ENCODE measurements around the gene HEXIM1. TPM values are rescaled to one million over a fixed set of nuclear protein-coding genes. Genes with fewer than 3 reads are reported as not detected.

The HEXIM1 gene
- polyA plus RNA-seq, 1 donor, result 36.1 TPM

GRCh38 chr17:45177563-45177962 lies 29.3 kb downstream of the HEXIM1 start:
- H3K36me3 ChIP-seq (ENCODE audit: control insufficient read depth, insufficient read depth, low read length), result no peaks in the 10 kb centered on the region
- peaks cover 29% of the 10 kb centered on the region for H3K4me1 ChIP-seq (ENCODE audit: control insufficient read depth, insufficient read depth, low read length)
- H3K4me3 ChIP-seq (ENCODE audit: low read length), result no peak overlapping the region
- no peak overlapping the region for H3K27ac ChIP-seq (ENCODE audit: low read length)
- no peak for DNase-seq
- no peaks in the 10 kb centered on the region for H3K27me3 ChIP-seq (ENCODE audit: control insufficient read depth, insufficient read depth, low read length)
- no peaks in the 10 kb centered on the region for H3K9me3 ChIP-seq (ENCODE audit: control insufficient read depth, low read depth, low read length)
- WGBS (ENCODE audit: insufficient coverage, low lambda C conversion rate), result no CpG with 5 or more reads among the region's 7 CpGs

- Histone ChIP-seq H3K4me3 (ENCODE audit: low read length) (no peak overlapping the region), H3K27ac (ENCODE audit: low read length) (no peak overlapping the region), H3K9me3 (ENCODE audit: control insufficient read depth, low read depth, low read length) (no peaks in the 10 kb centered on the region), H3K4me1 (ENCODE audit: control insufficient read depth, insufficient read depth, low read length) (peaks cover 11% of the 10 kb centered on the region), H3K36me3 (ENCODE audit: control insufficient read depth, insufficient read depth, low read length) (no peaks in the 10 kb centered on the region), H3K27me3 (ENCODE audit: control insufficient read depth, insufficient read depth, low read length) (no peaks in the 10 kb centered on the region)
- no CpG with 5 or more reads among the region's 5 CpGs for whole genome bisulfite sequencing (ENCODE audit: insufficient coverage, low lambda C conversion rate)
- no peak for DNase-seq
Measured at GRCh38 chr17:45184144-45184543, 35.9 kb downstream of the HEXIM1 start.

DNA sequence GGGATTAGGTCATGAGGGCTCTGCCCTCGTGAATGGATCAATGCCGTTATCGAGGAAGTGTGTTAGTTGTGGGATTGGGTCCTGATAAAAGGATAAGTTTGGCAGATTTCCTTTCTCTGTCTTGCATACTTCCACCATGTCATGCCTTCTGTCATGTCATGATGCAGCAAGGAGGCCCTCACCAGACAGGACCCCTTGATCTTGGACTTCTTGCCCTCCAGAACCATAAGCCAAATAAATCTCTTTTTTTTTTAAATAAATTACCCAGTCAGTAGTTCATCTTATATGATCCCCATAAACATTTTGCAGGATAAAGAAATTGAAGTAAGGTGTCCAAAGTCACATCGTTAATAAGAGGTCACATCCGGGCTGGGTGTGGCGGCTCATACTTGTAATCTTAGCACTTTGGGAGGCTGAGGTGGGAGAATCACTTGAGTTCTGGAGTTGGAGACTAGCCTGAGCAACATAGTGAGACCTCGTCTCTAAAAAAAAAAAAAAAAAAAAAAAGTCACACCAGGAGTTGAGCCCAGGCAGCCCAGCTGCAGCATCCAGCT lies 38.6 kb downstream of the HEXIM1 start:
- Histone ChIP-seq H3K4me3 (ENCODE audit: low read length) (no peak overlapping the region), H3K9me3 (ENCODE audit: control insufficient read depth, low read depth, low read length) (no peaks in the 10 kb centered on the region), H3K4me1 (ENCODE audit: control insufficient read depth, insufficient read depth, low read length) (peaks cover 16% of the 10 kb centered on the region), H3K27ac (ENCODE audit: low read length) (no peak overlapping the region), H3K27me3 (ENCODE audit: control insufficient read depth, insufficient read depth, low read length) (no peaks in the 10 kb centered on the region), H3K36me3 (ENCODE audit: control insufficient read depth, insufficient read depth, low read length) (no peaks in the 10 kb centered on the region)
- WGBS (ENCODE audit: insufficient coverage, low lambda C conversion rate), result 47% methylated on average over 2 of the region's 7 CpGs
- peak; percentile 26 to 73 for DNase-seq

DNA sequence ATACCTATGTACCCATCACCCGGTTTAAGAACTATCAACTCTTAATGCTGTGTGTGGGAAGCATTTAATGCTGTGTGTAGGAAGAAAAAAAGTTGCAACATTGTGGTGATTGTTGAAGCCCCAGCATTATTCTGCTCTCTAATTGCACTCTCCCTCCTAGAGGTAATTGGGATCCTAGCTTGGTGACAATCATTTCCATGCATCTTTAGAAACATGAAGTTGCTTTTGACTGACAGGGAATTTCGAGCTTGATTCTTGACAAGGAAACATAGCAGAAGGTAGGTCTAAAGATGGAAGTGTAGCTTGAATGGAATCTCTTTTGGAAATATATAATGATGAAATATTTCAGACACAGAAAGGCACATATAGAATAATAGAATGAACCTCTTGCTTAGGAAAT lies 40.7 kb downstream of the HEXIM1 start:
- H3K27ac ChIP-seq (ENCODE audit: low read length), result no peak overlapping the region
- WGBS (ENCODE audit: insufficient coverage, low lambda C conversion rate), result 83% methylated on average over 1 of the region's 2 CpGs
- H3K36me3 ChIP-seq (ENCODE audit: control insufficient read depth, insufficient read depth, low read length), result no peaks in the 10 kb centered on the region
- H3K27me3 ChIP-seq (ENCODE audit: control insufficient read depth, insufficient read depth, low read length), result no peaks in the 10 kb centered on the region
- H3K4me3 ChIP-seq (ENCODE audit: low read length), result no peak overlapping the region
- no peak for DNase-seq
- H3K4me1 ChIP-seq (ENCODE audit: control insufficient read depth, insufficient read depth, low read length), result peaks cover 7% of the 10 kb centered on the region
- no peaks in the 10 kb centered on the region for H3K9me3 ChIP-seq (ENCODE audit: control insufficient read depth, low read depth, low read length)

- Histone ChIP-seq H3K27me3 (ENCODE audit: control insufficient read depth, insufficient read depth, low read length) (no peaks in the 10 kb centered on the region), H3K4me3 (ENCODE audit: low read length) (no peak overlapping the region), H3K4me1 (ENCODE audit: control insufficient read depth, insufficient read depth, low read length) (peaks cover 7% of the 10 kb centered on the region), H3K36me3 (ENCODE audit: control insufficient read depth, insufficient read depth, low read length) (no peaks in the 10 kb centered on the region), H3K27ac (ENCODE audit: low read length) (peak overlapping the region; percentile 17), H3K9me3 (ENCODE audit: control insufficient read depth, low read depth, low read length) (no peaks in the 10 kb centered on the region)
- no CpG with 5 or more reads among the region's 11 CpGs for WGBS (ENCODE audit: insufficient coverage, low lambda C conversion rate)
- peak; percentile 51 to 67 for DNase-seq
Measured at GRCh38 chr17:45190503-45191255, 42.4 kb downstream of the HEXIM1 start.

DNA sequence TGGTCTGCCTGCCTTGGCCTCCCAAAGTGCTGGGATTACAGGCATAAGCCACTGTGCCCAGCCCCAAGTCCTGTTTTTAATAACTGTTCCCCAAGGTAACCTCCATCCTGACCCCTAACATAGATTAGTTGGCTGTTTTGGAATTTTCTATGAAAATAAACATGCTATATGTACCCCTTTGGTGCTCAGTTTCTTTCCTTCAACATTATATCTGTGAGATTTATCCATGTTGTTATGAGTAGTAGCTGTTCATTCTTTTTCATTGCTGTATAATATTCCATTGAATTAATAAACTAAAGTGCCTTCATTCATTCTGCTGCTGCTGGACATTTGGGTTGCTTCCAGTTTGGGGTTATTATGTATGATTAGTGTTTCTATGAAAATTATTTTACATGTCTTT lies 47.1 kb downstream of the HEXIM1 start:
- Histone ChIP-seq H3K9me3 (ENCODE audit: control insufficient read depth, low read depth, low read length) (no peaks in the 10 kb centered on the region), H3K27me3 (ENCODE audit: control insufficient read depth, insufficient read depth, low read length) (no peaks in the 10 kb centered on the region)

DNA sequence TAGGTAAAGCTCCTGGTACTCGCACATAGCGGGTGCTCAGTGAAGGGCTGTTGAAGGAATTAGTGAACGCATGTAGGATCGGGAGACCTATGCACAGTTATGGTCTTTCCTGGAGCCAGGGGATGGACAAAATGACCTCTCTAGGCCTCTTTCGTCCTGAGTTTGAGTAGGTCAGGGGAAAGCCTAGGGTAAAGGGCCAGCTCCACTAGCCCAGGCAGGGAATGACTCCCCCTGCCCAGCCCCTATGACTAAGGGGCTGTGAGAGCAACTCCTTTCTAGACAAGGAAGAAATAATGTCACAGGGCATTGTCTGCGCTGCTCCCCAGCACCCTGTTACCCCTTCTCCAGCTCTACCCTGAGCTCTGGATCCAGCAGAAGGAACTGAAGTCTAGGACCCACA lies 48.8 kb downstream of the HEXIM1 start:
- Histone ChIP-seq H3K27me3 (ENCODE audit: control insufficient read depth, insufficient read depth, low read length) (no peaks in the 10 kb centered on the region), H3K4me3 (ENCODE audit: low read length) (no peak overlapping the region), H3K9me3 (ENCODE audit: control insufficient read depth, low read depth, low read length) (no peaks in the 10 kb centered on the region), H3K4me1 (ENCODE audit: control insufficient read depth, insufficient read depth, low read length) (peaks cover 5% of the 10 kb centered on the region), H3K36me3 (ENCODE audit: control insufficient read depth, insufficient read depth, low read length) (no peaks in the 10 kb centered on the region), H3K27ac (ENCODE audit: low read length) (no peak overlapping the region)
- no CpG with 5 or more reads among the region's 6 CpGs for WGBS (ENCODE audit: insufficient coverage, low lambda C conversion rate)
- DNase-seq, result no peak

More for the DNA sequence above, 47.1 kb downstream of the HEXIM1 start:
- Histone ChIP-seq H3K27ac (ENCODE audit: low read length) (no peak overlapping the region), H3K4me1 (ENCODE audit: control insufficient read depth, insufficient read depth, low read length) (peaks cover 10% of the 10 kb centered on the region), H3K4me3 (ENCODE audit: low read length) (no peak overlapping the region), H3K36me3 (ENCODE audit: control insufficient read depth, insufficient read depth, low read length) (no peaks in the 10 kb centered on the region)
- DNase-seq, result no peak

- no CpG with 5 or more reads among the region's 16 CpGs for WGBS (ENCODE audit: insufficient coverage, low lambda C conversion rate)
- Histone ChIP-seq H3K9me3 (ENCODE audit: control insufficient read depth, low read depth, low read length) (no peaks in the 10 kb centered on the region), H3K27me3 (ENCODE audit: control insufficient read depth, insufficient read depth, low read length) (no peaks in the 10 kb centered on the region), H3K4me3 (ENCODE audit: low read length) (no peak overlapping the region), H3K36me3 (ENCODE audit: control insufficient read depth, insufficient read depth, low read length) (no peaks in the 10 kb centered on the region), H3K4me1 (ENCODE audit: control insufficient read depth, insufficient read depth, low read length) (peaks cover 5% of the 10 kb centered on the region), H3K27ac (ENCODE audit: low read length) (no peak overlapping the region)
- peak; percentile 83 to 84 for DNase-seq
Measured at GRCh38 chr17:45197555-45198334, 49.5 kb downstream of the HEXIM1 start.

- DNase-seq, result no peak
- Histone ChIP-seq H3K9me3 (ENCODE audit: control insufficient read depth, low read depth, low read length) (no peaks in the 10 kb centered on the region), H3K4me1 (ENCODE audit: control insufficient read depth, insufficient read depth, low read length) (peaks cover 5% of the 10 kb centered on the region), H3K27ac (ENCODE audit: low read length) (no peak overlapping the region), H3K4me3 (ENCODE audit: low read length) (no peak overlapping the region), H3K36me3 (ENCODE audit: control insufficient read depth, insufficient read depth, low read length) (no peaks in the 10 kb centered on the region), H3K27me3 (ENCODE audit: control insufficient read depth, insufficient read depth, low read length) (no peaks in the 10 kb centered on the region)
- WGBS (ENCODE audit: insufficient coverage, low lambda C conversion rate), result no CpG with 5 or more reads among the region's 9 CpGs
Measured at GRCh38 chr17:45200701-45201100, 52.4 kb downstream of the HEXIM1 start.

DNA sequence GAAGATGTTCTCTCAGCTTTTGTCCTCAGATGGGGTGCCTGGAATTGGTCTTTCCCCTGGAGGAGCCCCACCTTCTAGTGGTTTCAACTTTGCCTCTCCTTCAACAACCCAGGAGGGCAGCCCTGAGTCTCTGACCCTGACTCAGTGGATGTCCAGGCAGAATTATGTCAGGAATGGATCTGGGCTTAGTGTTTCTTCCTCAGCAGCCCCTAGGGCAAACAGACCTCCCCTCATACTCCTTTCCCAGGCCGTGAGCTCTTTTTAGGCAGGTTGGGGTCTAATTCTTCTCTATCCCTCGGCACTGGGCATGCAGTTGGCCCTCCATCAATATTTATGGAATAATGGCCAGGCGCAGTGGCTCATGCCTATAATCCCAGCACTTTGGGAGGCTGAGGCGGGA lies 53.2 kb downstream of the HEXIM1 start:
- WGBS (ENCODE audit: insufficient coverage, low lambda C conversion rate), result no CpG with 5 or more reads among the region's 4 CpGs
- no peaks in the 10 kb centered on the region for H3K27me3 ChIP-seq (ENCODE audit: control insufficient read depth, insufficient read depth, low read length)
- H3K36me3 ChIP-seq (ENCODE audit: control insufficient read depth, insufficient read depth, low read length), result no peaks in the 10 kb centered on the region
- no peak overlapping the region for H3K4me3 ChIP-seq (ENCODE audit: low read length)
- no peak for DNase-seq
- H3K27ac ChIP-seq (ENCODE audit: low read length), result no peak overlapping the region
- H3K4me1 ChIP-seq (ENCODE audit: control insufficient read depth, insufficient read depth, low read length), result peaks cover 5% of the 10 kb centered on the region
- H3K9me3 ChIP-seq (ENCODE audit: control insufficient read depth, low read depth, low read length), result no peaks in the 10 kb centered on the region

Measured in large intestine (tissue), 3 donors.